Fibroblast of lung (primary cell): ENCODE data around the gene LEKR1. TPM values are rescaled to one million over a fixed set of nuclear protein-coding genes. Genes with fewer than 3 reads are reported as not detected.

ENCODE experiments used
- DNase-seq, 2 donors: peaks; one replicate each; pipeline versions ENCODE4 v3.0.0 to v3.0.0-alpha.2; 2010; ENCODE audit warnings: low read depth in 2 of 2
- H2AFZ ChIP-seq: 2 replicates; pipeline ENCODE4 v1.5.1; 2012; ENCODE audit warnings: low read length, control low read depth, inconsistent platforms
- H3K27ac ChIP-seq: 2 replicates; pipeline ENCODE4 v1.5.1; 2011; ENCODE audit warnings: low read length, control low read depth; ENCODE audit not compliant: insufficient read depth
- H3K27me3 ChIP-seq: 2 replicates; pipeline ENCODE4 v1.5.1; 2011; ENCODE audit warnings: mild to moderate bottlenecking, low read length; ENCODE audit not compliant: control insufficient read depth, insufficient read depth
- H3K36me3 ChIP-seq: 2 replicates; pipeline ENCODE4 v1.5.1; 2011; ENCODE audit warnings: low read length; ENCODE audit not compliant: control insufficient read depth, insufficient read depth
- H3K4me1 ChIP-seq: 2 replicates; pipeline ENCODE4 v1.5.1; 2011; ENCODE audit warnings: low read length; ENCODE audit not compliant: control insufficient read depth, insufficient read depth; ENCODE audit errors: extremely low read depth
- H3K4me2 ChIP-seq: 2 replicates; pipeline ENCODE4 v1.5.1; 2011; ENCODE audit warnings: low read length, control low read depth; ENCODE audit not compliant: insufficient read depth; ENCODE audit errors: extremely low read depth
- H3K4me3 ChIP-seq, 4 experiments: fragments of 200-600 bp in 1 of 4; sonication (generic) in 1 of 4; replicated peaks in 1 of 4; 2 replicates each; pipeline ENCODE4 v1.5.1; 2011 to 2016; ENCODE audit warnings: low read length in 4 of 4, low read depth in 3 of 4, mild to moderate bottlenecking in 3 of 4, control low read depth in 2 of 4, inconsistent platforms in 1 of 4, mixed read lengths in 1 of 4; ENCODE audit not compliant: insufficient read depth in 1 of 4; ENCODE audit errors: control extremely low read depth in 1 of 4
- H3K79me2 ChIP-seq: 2 replicates; pipeline ENCODE4 v1.5.1; 2012; ENCODE audit warnings: mild to moderate bottlenecking, low read length, inconsistent platforms; ENCODE audit not compliant: control insufficient read depth, insufficient read depth
- H3K9ac ChIP-seq: 2 replicates; pipeline ENCODE4 v1.5.1; 2011; ENCODE audit warnings: mild to moderate bottlenecking, low read length, control low read depth; ENCODE audit not compliant: insufficient read depth
- H3K9me3 ChIP-seq: 2 replicates; pipeline ENCODE4 v1.5.1; 2012; ENCODE audit warnings: low read depth, low read length; ENCODE audit not compliant: control insufficient read depth, insufficient read depth
- H4K20me1 ChIP-seq: 2 replicates; pipeline ENCODE4 v1.5.1; 2011; ENCODE audit warnings: low read length; ENCODE audit not compliant: control insufficient read depth, insufficient read depth; ENCODE audit errors: extremely low read depth
- EZH2 ChIP-seq: IDR thresholded peaks from 2 replicates; pipeline ENCODE4 v1.5.1; 2012; ENCODE audit warnings: low read length, control low read depth, mild to moderate bottlenecking; ENCODE audit errors: missing control alignments
- polyA plus RNA-seq, 2 donors: library from polyadenylated mRNA; depleted of rRNA in 1 of 2; stranded (reverse) in 1 of 2; unstranded in 1 of 2; fragments of >200 nt; gene quantifications; 2 replicates each; pipeline ENCODE4 v1.2.1, GENCODE V29; 2011 to 2012; ENCODE audit warnings: missing spikeins in 1 of 2
- total RNA-seq: library from RNA; depleted of rRNA; stranded (reverse); fragments of >200 nt; gene quantifications from 2 replicates; pipeline ENCODE4 v1.2.1, GENCODE V29; 2014
- TF ChIP-seq, protein P1 (sequence below), 2 donors: IDR thresholded peaks in 1 of 2; conservative IDR thresholded peaks in 1 of 2; 1 replicate in 1 of 2; 2 replicates in 1 of 2; pipeline ENCODE4 v1.5.1; 2011 to 2012; ENCODE audit warnings: low read length in 2 of 2, control low read depth in 1 of 2, inconsistent platforms in 1 of 2, low read depth in 1 of 2, mild to moderate bottlenecking in 1 of 2

The LEKR1 gene
- total and polyA plus RNA-seq, 2 donors (not counting 1 experiment from before 2014, with no cell fraction given): 0.28 to 1.3 TPM

- peak overlapping the region; percentile 37 to 88 (median 64) for H3K4me3 ChIP-seq
- H3K4me2 ChIP-seq: peak overlapping the region; percentile 86
- TF ChIP-seq EZH2: no peak
- TF ChIP-seq, protein P1, sequence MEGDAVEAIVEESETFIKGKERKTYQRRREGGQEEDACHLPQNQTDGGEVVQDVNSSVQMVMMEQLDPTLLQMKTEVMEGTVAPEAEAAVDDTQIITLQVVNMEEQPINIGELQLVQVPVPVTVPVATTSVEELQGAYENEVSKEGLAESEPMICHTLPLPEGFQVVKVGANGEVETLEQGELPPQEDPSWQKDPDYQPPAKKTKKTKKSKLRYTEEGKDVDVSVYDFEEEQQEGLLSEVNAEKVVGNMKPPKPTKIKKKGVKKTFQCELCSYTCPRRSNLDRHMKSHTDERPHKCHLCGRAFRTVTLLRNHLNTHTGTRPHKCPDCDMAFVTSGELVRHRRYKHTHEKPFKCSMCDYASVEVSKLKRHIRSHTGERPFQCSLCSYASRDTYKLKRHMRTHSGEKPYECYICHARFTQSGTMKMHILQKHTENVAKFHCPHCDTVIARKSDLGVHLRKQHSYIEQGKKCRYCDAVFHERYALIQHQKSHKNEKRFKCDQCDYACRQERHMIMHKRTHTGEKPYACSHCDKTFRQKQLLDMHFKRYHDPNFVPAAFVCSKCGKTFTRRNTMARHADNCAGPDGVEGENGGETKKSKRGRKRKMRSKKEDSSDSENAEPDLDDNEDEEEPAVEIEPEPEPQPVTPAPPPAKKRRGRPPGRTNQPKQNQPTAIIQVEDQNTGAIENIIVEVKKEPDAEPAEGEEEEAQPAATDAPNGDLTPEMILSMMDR (conservative IDR thresholded peaks at IDR 0.05 in 1 of 2, IDR thresholded peaks at IDR 0.05 in 1 of 2; ENCODE audit: low read depth in 1 of 2, low read length in 2 of 2): no peak
- H3K4me1 ChIP-seq: peaks cover 3% of the 10 kb centered on the region
- no peaks in the 10 kb centered on the region for H3K79me2 ChIP-seq
- peak overlapping the region; percentile 54 for H2AFZ ChIP-seq
- no peaks in the 10 kb centered on the region for H3K27me3 ChIP-seq
- H3K9me3 ChIP-seq: no peaks in the 10 kb centered on the region
- H3K36me3 ChIP-seq: no peaks in the 10 kb centered on the region
- peak overlapping the region; percentile 95 for H3K27ac ChIP-seq
- DNase-seq: no peak
- peak overlapping the region; percentile 90 for H3K9ac ChIP-seq
- H4K20me1 ChIP-seq: no peaks in the 10 kb centered on the region
These were observed 384 bp upstream of the LEKR1 start for GRCh38 chr3:156825795-156826143.

DNA sequence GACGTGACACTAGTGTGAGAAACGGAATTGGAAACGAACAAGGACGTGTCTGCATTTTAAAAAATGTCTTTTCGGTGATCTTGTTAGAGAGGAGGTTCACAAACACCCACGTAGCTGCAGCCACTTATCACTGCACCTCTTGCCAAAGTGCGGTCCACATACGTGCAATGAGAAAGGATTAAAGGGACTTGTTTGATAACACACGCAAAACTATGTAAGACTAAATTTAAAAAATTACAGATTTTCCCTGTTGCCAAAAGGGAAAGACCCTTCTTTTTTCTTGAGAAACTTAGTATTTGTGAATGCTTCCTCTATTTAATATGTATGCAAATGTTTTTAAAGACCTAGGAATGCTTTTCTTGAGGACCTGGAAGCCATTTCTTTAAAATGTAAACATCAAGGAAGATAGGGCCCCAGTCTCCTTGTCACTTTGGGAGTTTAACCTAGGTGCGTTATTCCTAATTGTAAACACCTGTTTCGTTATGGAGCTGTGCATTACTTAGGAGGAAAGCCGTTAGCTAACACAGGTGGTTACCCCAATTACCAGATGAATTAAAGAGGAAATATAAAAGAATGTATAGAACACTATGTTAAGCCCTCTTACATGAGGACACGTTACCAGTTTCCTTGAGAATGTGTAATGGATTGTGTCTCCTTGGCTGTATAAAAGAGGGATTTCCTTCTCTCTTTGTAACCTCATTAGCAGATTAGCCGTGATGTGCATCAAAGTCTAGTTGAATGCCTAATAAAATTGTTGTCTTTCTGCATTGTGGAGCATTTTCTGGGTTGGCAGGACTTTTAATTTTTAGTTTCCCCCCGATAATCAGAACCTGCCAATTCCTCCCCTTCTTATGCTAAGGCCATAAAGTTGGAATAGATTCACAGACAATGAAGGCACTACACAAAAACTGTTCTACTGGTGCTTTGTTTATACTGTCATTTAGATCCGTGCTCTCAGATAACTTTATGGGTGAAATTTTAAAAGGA, 1.0 kb downstream of the LEKR1 start:
- Histone ChIP-seq H2AFZ (peak overlapping the region; percentile 37), H3K36me3 (no peaks in the 10 kb centered on the region), H3K4me3 (peak overlapping the region; percentile 37 to 88 (median 64)), H3K79me2 (no peaks in the 10 kb centered on the region), H3K9me3 (no peaks in the 10 kb centered on the region), H3K4me2 (peak overlapping the region; percentile 86), H3K27me3 (no peaks in the 10 kb centered on the region), H3K27ac (peak overlapping the region; percentile 95), H3K9ac (peak overlapping the region; percentile 90), H4K20me1 (no peaks in the 10 kb centered on the region), H3K4me1 (peaks cover 3% of the 10 kb centered on the region)
- DNase-seq: no peak
- no peak for TF ChIP-seq EZH2
- TF ChIP-seq, protein P1 (conservative IDR thresholded peaks at IDR 0.05 in 1 of 2, IDR thresholded peaks at IDR 0.05 in 1 of 2; ENCODE audit: low read depth in 1 of 2, low read length in 2 of 2): no peak

DNA sequence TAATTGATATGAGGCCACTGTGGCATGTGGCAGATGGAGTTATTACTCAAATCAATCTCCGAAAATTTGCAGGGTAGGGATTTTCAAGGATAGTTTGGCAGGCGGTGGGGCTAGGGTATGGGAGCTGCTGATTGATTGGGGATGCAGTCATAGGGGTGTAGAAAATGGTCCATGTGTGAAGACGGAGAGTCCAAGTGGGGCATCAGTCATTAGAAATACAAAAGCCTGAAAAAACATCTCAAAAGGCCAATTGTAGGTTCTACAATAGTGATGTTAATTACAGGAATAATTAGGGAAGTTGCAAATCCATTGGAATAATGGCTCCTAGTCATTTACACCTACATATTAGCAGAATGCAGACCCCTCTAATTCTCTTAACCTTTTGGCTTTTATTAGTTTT, 4.9 kb downstream of the LEKR1 start:
- DNase-seq: no peak
- Histone ChIP-seq H3K4me3 (no peak overlapping the region), H3K9ac (no peak overlapping the region), H3K4me1 (no peaks in the 10 kb centered on the region), H3K27me3 (no peaks in the 10 kb centered on the region), H4K20me1 (no peaks in the 10 kb centered on the region), H3K79me2 (no peaks in the 10 kb centered on the region), H3K4me2 (no peak overlapping the region), H2AFZ (no peak overlapping the region), H3K27ac (no peak overlapping the region), H3K9me3 (no peaks in the 10 kb centered on the region), H3K36me3 (no peaks in the 10 kb centered on the region)
- TF ChIP-seq, protein P1 (conservative IDR thresholded peaks at IDR 0.05 in 1 of 2, IDR thresholded peaks at IDR 0.05 in 1 of 2; ENCODE audit: low read depth in 1 of 2, low read length in 2 of 2): no peak
- TF ChIP-seq EZH2: no peak
